ENCODE measurements around the gene KCNMA1.

DNA sequence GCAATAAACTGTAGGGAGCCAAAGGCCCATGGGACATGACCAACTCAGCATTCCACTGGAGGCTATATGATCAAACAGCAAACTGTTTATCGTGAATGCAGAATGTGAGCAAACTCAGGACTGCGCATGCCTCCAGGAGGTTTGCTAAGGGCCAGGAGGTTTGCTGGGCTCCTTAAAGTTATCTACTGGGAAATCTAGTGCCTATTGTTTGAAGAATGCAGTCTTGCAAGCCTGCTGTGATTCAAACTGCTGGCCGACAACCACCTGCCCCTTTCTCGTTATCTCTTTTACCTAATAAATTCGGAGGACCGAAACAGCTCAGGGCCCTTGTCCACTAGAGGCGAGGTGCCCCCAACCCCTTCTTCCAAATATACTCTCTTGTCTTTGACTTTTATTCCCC is 404.1 kb downstream of the KCNMA1 start:
- TF ChIP-seq, protein P1, sequence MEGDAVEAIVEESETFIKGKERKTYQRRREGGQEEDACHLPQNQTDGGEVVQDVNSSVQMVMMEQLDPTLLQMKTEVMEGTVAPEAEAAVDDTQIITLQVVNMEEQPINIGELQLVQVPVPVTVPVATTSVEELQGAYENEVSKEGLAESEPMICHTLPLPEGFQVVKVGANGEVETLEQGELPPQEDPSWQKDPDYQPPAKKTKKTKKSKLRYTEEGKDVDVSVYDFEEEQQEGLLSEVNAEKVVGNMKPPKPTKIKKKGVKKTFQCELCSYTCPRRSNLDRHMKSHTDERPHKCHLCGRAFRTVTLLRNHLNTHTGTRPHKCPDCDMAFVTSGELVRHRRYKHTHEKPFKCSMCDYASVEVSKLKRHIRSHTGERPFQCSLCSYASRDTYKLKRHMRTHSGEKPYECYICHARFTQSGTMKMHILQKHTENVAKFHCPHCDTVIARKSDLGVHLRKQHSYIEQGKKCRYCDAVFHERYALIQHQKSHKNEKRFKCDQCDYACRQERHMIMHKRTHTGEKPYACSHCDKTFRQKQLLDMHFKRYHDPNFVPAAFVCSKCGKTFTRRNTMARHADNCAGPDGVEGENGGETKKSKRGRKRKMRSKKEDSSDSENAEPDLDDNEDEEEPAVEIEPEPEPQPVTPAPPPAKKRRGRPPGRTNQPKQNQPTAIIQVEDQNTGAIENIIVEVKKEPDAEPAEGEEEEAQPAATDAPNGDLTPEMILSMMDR (IDR thresholded peaks at IDR 0.05) = no peak
- TF ChIP-seq POLR2A (IDR thresholded peaks at IDR 0.05; ENCODE audit: low read depth) (no peak), POLR2AphosphoS5 (IDR thresholded peaks at IDR 0.05) (no peak), EP300 (IDR thresholded peaks at IDR 0.05) (no peak)
